ENCODE data around the gene SUPT3H.
"Not testable (repeated sequence)": the region's sequence is repeated elsewhere in the genome, so short reads cannot be mapped to it uniquely, and the experiment has no call there.

The SUPT3H gene

DNA sequence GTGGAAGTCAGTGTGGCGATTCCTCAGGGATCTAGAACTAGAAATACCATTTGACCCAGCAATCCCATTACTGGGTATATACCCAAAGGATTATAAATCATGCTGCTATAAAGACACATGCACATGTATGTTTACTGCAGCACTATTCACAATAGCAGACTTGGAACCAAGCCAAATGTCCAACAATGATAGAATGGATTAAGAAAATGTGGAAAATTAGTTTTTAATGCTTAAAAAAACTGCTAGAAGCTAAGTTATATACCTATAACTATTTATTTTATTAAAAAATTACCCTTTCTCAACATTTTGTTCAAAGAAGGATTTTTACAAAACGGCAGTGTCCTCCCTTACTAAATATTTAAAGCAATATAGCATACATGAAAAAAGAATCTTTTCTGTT is 335.1 kb downstream of the SUPT3H start:
- H3K4me3 ChIP-seq (ENCODE audit: low read length in 2 of 2); H3K36me3 ChIP-seq (ENCODE audit: control insufficient read depth in 2 of 2, insufficient read depth in 2 of 2, low read length in 2 of 2); H3K27me3 ChIP-seq (ENCODE audit: control insufficient read depth in 2 of 2, insufficient read depth in 2 of 2, low read length in 2 of 2); H3K4me1 ChIP-seq (ENCODE audit: control insufficient read depth in 2 of 2, insufficient read depth in 2 of 2, low read length in 2 of 2); H3K9ac ChIP-seq (ENCODE audit: low read depth in 1 of 2, low read length in 2 of 2); H3K9me3 ChIP-seq (ENCODE audit: control insufficient read depth in 2 of 2, low read length in 2 of 2); H3K27ac ChIP-seq (ENCODE audit: low read depth in 2 of 2, low read length in 2 of 2): not testable (repeated sequence)

DNA sequence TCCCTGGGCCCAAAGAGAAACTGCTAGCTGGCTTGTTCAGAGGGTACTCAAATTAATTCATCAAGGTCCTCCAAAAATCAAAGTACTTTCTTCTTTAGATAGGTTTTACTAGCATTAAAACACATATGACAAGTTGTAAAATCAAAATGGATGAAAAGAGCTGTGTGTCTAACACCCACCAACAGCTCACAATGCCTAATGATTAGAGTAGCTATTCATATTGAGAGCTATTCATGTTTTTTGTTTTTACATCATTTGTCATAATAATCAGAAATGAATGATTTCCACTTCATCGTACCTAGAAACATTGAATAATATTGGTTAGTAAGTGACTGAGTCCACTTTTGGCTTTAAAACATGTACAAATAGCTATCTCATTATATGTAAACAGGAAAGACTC is 339.5 kb downstream of the SUPT3H start:
- no peak overlapping the region for H3K4me3 ChIP-seq (ENCODE audit: low read length in 2 of 2)
- H3K9me3 ChIP-seq (ENCODE audit: control insufficient read depth in 2 of 2, low read length in 2 of 2) = no peaks in the 10 kb centered on the region
- H3K4me1 ChIP-seq (ENCODE audit: control insufficient read depth in 2 of 2, insufficient read depth in 2 of 2, low read length in 2 of 2) = no peaks in the 10 kb centered on the region
- no peaks in the 10 kb centered on the region for H3K27me3 ChIP-seq (ENCODE audit: control insufficient read depth in 2 of 2, insufficient read depth in 2 of 2, low read length in 2 of 2)
- no peaks in the 10 kb centered on the region for H3K36me3 ChIP-seq (ENCODE audit: control insufficient read depth in 2 of 2, insufficient read depth in 2 of 2, low read length in 2 of 2)
- H3K27ac ChIP-seq (ENCODE audit: low read depth in 2 of 2, low read length in 2 of 2) = no peak overlapping the region
- H3K9ac ChIP-seq (ENCODE audit: low read depth in 1 of 2, low read length in 2 of 2) = no peak overlapping the region

GRCh38 chr6:45036103-45036502 is 341.6 kb downstream of the SUPT3H start:
- H3K4me1 ChIP-seq (ENCODE audit: control insufficient read depth in 2 of 2, insufficient read depth in 2 of 2, low read length in 2 of 2) = no peaks in the 10 kb centered on the region
- no peak overlapping the region for H3K4me3 ChIP-seq (ENCODE audit: low read length in 2 of 2)
- no peaks in the 10 kb centered on the region for H3K36me3 ChIP-seq (ENCODE audit: control insufficient read depth in 2 of 2, insufficient read depth in 2 of 2, low read length in 2 of 2)
- H3K9ac ChIP-seq (ENCODE audit: low read depth in 1 of 2, low read length in 2 of 2) = no peak overlapping the region
- no peak overlapping the region for H3K27ac ChIP-seq (ENCODE audit: low read depth in 2 of 2, low read length in 2 of 2)
- H3K9me3 ChIP-seq (ENCODE audit: control insufficient read depth in 2 of 2, low read length in 2 of 2) = no peaks in the 10 kb centered on the region
- H3K27me3 ChIP-seq (ENCODE audit: control insufficient read depth in 2 of 2, insufficient read depth in 2 of 2, low read length in 2 of 2) = no peaks in the 10 kb centered on the region

DNA sequence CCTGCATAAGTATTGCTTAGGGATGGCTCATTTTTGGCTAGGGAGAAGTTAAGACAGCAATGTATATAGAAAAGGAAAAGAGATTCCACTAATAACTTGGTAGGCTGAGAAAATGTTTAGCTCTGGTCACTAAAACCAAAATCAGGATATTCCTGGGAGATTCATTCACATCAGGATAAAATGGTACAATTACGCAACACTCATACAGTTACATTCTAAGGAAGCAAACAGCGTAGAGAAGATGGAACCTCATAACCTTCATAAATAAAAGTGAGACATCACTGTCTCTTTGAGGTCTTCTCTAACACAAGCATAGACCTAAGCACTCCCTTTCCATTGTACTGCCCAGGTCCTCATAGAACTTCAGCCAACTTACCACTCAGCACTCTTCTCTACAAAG is 345.3 kb downstream of the SUPT3H start:
- no peaks in the 10 kb centered on the region for H3K27me3 ChIP-seq (ENCODE audit: control insufficient read depth in 2 of 2, insufficient read depth in 2 of 2, low read length in 2 of 2)
- H3K27ac ChIP-seq (ENCODE audit: low read depth in 2 of 2, low read length in 2 of 2) = no peak overlapping the region
- no peaks in the 10 kb centered on the region for H3K4me1 ChIP-seq (ENCODE audit: control insufficient read depth in 2 of 2, insufficient read depth in 2 of 2, low read length in 2 of 2)
- H3K36me3 ChIP-seq (ENCODE audit: control insufficient read depth in 2 of 2, insufficient read depth in 2 of 2, low read length in 2 of 2) = no peaks in the 10 kb centered on the region
- no peaks in the 10 kb centered on the region for H3K9me3 ChIP-seq (ENCODE audit: control insufficient read depth in 2 of 2, low read length in 2 of 2)
- no peak overlapping the region for H3K4me3 ChIP-seq (ENCODE audit: low read length in 2 of 2)
- no peak overlapping the region for H3K9ac ChIP-seq (ENCODE audit: low read depth in 1 of 2, low read length in 2 of 2)

DNA sequence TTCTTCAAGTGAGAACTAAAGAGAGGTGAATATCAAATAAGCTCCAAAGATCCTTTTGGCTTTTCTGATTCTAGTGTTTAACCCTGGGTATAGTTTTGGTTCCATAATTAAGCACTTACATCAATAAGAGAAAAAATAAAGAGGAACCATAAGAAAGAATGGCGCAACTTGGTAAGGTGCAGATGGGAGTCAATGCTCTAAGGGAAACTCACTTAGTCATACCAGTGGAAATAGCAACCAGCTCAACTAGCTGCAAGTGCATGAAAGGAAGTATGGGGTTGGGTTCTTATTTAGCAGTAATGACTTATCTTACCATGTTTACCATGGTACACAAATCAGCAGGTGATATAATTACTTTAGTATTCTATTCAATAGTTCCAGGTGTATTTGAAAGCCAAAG is 346.1 kb downstream of the SUPT3H start:
- Histone ChIP-seq H3K27me3 (ENCODE audit: control insufficient read depth in 2 of 2, insufficient read depth in 2 of 2, low read length in 2 of 2) (no peaks in the 10 kb centered on the region), H3K4me3 (ENCODE audit: low read length in 2 of 2) (no peak overlapping the region), H3K9ac (ENCODE audit: low read depth in 1 of 2, low read length in 2 of 2) (no peak overlapping the region), H3K27ac (ENCODE audit: low read depth in 2 of 2, low read length in 2 of 2) (no peak overlapping the region), H3K9me3 (ENCODE audit: control insufficient read depth in 2 of 2, low read length in 2 of 2) (no peaks in the 10 kb centered on the region), H3K36me3 (ENCODE audit: control insufficient read depth in 2 of 2, insufficient read depth in 2 of 2, low read length in 2 of 2) (no peaks in the 10 kb centered on the region), H3K4me1 (ENCODE audit: control insufficient read depth in 2 of 2, insufficient read depth in 2 of 2, low read length in 2 of 2) (no peaks in the 10 kb centered on the region)

DNA sequence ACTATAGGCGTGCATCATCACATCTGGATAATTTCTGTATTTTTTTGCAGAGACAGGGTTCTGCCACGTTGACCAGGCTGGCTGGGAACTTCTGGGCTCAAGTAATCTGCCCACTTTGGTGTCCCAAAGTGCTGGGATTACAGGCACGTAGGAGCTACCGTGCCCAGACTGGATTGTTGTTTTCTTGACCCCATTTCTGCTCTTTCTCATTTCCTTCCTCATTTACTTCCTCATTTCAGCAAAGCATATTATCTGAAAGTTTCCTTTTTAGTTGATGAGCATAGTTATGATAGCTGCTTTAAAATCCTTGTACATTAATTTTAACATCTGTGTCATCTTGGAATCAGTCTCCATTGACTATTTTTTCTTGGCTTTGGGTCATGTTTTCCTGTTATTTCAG is 350.6 kb downstream of the SUPT3H start:
- no peaks in the 10 kb centered on the region for H3K36me3 ChIP-seq (ENCODE audit: control insufficient read depth in 2 of 2, insufficient read depth in 2 of 2, low read length in 2 of 2)
- no peaks in the 10 kb centered on the region for H3K4me1 ChIP-seq (ENCODE audit: control insufficient read depth in 2 of 2, insufficient read depth in 2 of 2, low read length in 2 of 2)
- no peaks in the 10 kb centered on the region for H3K27me3 ChIP-seq (ENCODE audit: control insufficient read depth in 2 of 2, insufficient read depth in 2 of 2, low read length in 2 of 2)
- H3K4me3 ChIP-seq (ENCODE audit: low read length in 2 of 2) = no peak overlapping the region
- no peak overlapping the region for H3K9ac ChIP-seq (ENCODE audit: low read depth in 1 of 2, low read length in 2 of 2)
- H3K27ac ChIP-seq (ENCODE audit: low read depth in 2 of 2, low read length in 2 of 2) = no peak overlapping the region
- H3K9me3 ChIP-seq (ENCODE audit: control insufficient read depth in 2 of 2, low read length in 2 of 2) = no peaks in the 10 kb centered on the region

- H3K4me1 ChIP-seq (ENCODE audit: control insufficient read depth in 2 of 2, insufficient read depth in 2 of 2, low read length in 2 of 2) = no peaks in the 10 kb centered on the region
- no peaks in the 10 kb centered on the region for H3K27me3 ChIP-seq (ENCODE audit: control insufficient read depth in 2 of 2, insufficient read depth in 2 of 2, low read length in 2 of 2)
- no peak overlapping the region for H3K4me3 ChIP-seq (ENCODE audit: low read length in 2 of 2)
- H3K27ac ChIP-seq (ENCODE audit: low read depth in 2 of 2, low read length in 2 of 2) = no peak overlapping the region
- H3K36me3 ChIP-seq (ENCODE audit: control insufficient read depth in 2 of 2, insufficient read depth in 2 of 2, low read length in 2 of 2) = no peaks in the 10 kb centered on the region
- no peaks in the 10 kb centered on the region for H3K9me3 ChIP-seq (ENCODE audit: control insufficient read depth in 2 of 2, low read length in 2 of 2)
- no peak overlapping the region for H3K9ac ChIP-seq (ENCODE audit: low read depth in 1 of 2, low read length in 2 of 2)
Observed at GRCh38 chr6:45026003-45026516, 351.7 kb downstream of the SUPT3H start.

- H3K36me3 ChIP-seq (ENCODE audit: control insufficient read depth in 2 of 2, insufficient read depth in 2 of 2, low read length in 2 of 2) = no peaks in the 10 kb centered on the region
- H3K27ac ChIP-seq (ENCODE audit: low read depth in 2 of 2, low read length in 2 of 2) = no peak overlapping the region
- no peaks in the 10 kb centered on the region for H3K4me1 ChIP-seq (ENCODE audit: control insufficient read depth in 2 of 2, insufficient read depth in 2 of 2, low read length in 2 of 2)
- no peaks in the 10 kb centered on the region for H3K27me3 ChIP-seq (ENCODE audit: control insufficient read depth in 2 of 2, insufficient read depth in 2 of 2, low read length in 2 of 2)
- H3K9me3 ChIP-seq (ENCODE audit: control insufficient read depth in 2 of 2, low read length in 2 of 2) = no peaks in the 10 kb centered on the region
- H3K9ac ChIP-seq (ENCODE audit: low read depth in 1 of 2, low read length in 2 of 2) = no peak overlapping the region
- no peak overlapping the region for H3K4me3 ChIP-seq (ENCODE audit: low read length in 2 of 2)
Observed at GRCh38 chr6:45024610-45025009, 353.1 kb downstream of the SUPT3H start.

DNA sequence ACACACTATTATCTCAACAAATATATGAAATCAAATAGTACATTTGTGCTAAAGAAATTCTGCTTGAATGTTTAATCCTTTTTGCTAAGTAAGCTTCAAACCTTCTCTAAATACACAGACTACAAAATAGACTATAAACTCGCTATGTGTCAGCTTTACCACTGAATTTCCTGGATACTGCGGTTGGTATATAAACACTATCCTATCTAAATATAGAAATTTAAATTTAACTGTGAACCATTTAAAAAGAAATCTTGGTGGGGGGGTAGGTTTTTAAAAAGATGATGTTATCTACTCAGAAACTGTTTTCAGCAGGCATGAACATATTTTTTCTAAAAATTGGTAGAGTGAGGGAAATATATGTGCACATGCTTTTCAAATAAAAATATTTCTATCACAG is 356.1 kb downstream of the SUPT3H start:
- Histone ChIP-seq H3K9me3 (ENCODE audit: control insufficient read depth in 2 of 2, low read length in 2 of 2) (no peaks in the 10 kb centered on the region), H3K9ac (ENCODE audit: low read depth in 1 of 2, low read length in 2 of 2) (no peak overlapping the region), H3K27ac (ENCODE audit: low read depth in 2 of 2, low read length in 2 of 2) (no peak overlapping the region), H3K4me3 (ENCODE audit: low read length in 2 of 2) (no peak overlapping the region), H3K27me3 (ENCODE audit: control insufficient read depth in 2 of 2, insufficient read depth in 2 of 2, low read length in 2 of 2) (no peaks in the 10 kb centered on the region), H3K4me1 (ENCODE audit: control insufficient read depth in 2 of 2, insufficient read depth in 2 of 2, low read length in 2 of 2) (no peaks in the 10 kb centered on the region), H3K36me3 (ENCODE audit: control insufficient read depth in 2 of 2, insufficient read depth in 2 of 2, low read length in 2 of 2) (no peaks in the 10 kb centered on the region)

DNA sequence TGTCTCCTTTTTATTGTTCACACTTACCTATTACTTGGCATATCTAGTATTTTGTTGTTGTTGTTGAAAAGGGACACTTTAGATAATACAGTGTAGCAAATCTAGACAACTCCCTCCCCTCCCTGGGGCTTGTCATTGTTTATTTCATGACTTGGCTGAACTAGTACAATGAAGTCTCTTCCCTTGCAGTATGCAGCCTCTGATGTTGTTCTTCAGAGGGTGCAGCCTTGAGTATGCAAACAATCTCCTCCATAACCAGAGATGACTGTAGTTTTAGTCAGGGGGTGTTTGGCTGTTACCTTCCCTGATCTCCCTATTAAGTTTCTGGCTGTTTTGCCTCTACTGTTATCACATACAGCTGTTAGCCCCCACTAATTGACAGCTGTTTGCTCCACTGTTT is 365.0 kb downstream of the SUPT3H start:
- Histone ChIP-seq H3K4me1 (ENCODE audit: control insufficient read depth in 2 of 2, insufficient read depth in 2 of 2, low read length in 2 of 2) (no peaks in the 10 kb centered on the region), H3K36me3 (ENCODE audit: control insufficient read depth in 2 of 2, insufficient read depth in 2 of 2, low read length in 2 of 2) (no peaks in the 10 kb centered on the region), H3K27me3 (ENCODE audit: control insufficient read depth in 2 of 2, insufficient read depth in 2 of 2, low read length in 2 of 2) (no peaks in the 10 kb centered on the region), H3K4me3 (ENCODE audit: low read length in 2 of 2) (no peak overlapping the region), H3K9ac (ENCODE audit: low read depth in 1 of 2, low read length in 2 of 2) (no peak overlapping the region), H3K9me3 (ENCODE audit: control insufficient read depth in 2 of 2, low read length in 2 of 2) (no peaks in the 10 kb centered on the region), H3K27ac (ENCODE audit: low read depth in 2 of 2, low read length in 2 of 2) (no peak overlapping the region)

- H3K9me3 ChIP-seq (ENCODE audit: control insufficient read depth in 2 of 2, low read length in 2 of 2) = no peaks in the 10 kb centered on the region
- H3K27ac ChIP-seq (ENCODE audit: low read depth in 2 of 2, low read length in 2 of 2) = no peak overlapping the region
- H3K4me3 ChIP-seq (ENCODE audit: low read length in 2 of 2) = no peak overlapping the region
- H3K4me1 ChIP-seq (ENCODE audit: control insufficient read depth in 2 of 2, insufficient read depth in 2 of 2, low read length in 2 of 2) = no peaks in the 10 kb centered on the region
- H3K9ac ChIP-seq (ENCODE audit: low read depth in 1 of 2, low read length in 2 of 2) = no peak overlapping the region
- H3K36me3 ChIP-seq (ENCODE audit: control insufficient read depth in 2 of 2, insufficient read depth in 2 of 2, low read length in 2 of 2) = no peaks in the 10 kb centered on the region
- H3K27me3 ChIP-seq (ENCODE audit: control insufficient read depth in 2 of 2, insufficient read depth in 2 of 2, low read length in 2 of 2) = no peaks in the 10 kb centered on the region
Observed at GRCh38 chr6:45009576-45009975, 368.2 kb downstream of the SUPT3H start.
